ENCODE data around the gene IZUMO3. TPM values are rescaled to one million over a fixed set of nuclear protein-coding genes. Genes with fewer than 3 reads are reported as not detected.

IZUMO3 gene
- total RNA-seq, 1 experiment from 2014 or later, result not detected

DNA sequence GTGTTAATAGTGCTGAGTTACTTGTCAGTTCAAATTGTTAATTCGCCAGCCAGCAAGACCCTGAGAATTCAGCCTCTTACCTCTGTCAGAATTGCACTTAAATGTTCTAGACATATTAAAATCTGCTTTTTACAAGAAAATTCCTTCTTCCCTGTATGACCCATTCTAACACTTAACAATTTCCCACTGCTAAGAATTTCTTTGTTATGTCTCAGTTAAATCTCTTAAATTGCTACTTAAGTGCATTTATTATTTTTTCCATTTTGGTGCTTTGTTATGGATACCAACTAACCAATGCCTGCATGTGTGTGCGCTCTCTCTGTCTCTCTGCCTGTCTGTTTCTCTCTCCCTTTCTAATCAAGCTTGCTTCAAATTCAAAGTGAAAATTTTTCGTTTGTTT, 44.9 kb downstream of the IZUMO3 start:
- DNase-seq, result no peak
- H3K9me3 ChIP-seq, result no peaks in the 10 kb centered on the region
- H3K36me3 ChIP-seq, result no peaks in the 10 kb centered on the region
- H3K27me3 ChIP-seq, result no peaks in the 10 kb centered on the region
- no peak overlapping the region for H3K4me3 ChIP-seq

DNA sequence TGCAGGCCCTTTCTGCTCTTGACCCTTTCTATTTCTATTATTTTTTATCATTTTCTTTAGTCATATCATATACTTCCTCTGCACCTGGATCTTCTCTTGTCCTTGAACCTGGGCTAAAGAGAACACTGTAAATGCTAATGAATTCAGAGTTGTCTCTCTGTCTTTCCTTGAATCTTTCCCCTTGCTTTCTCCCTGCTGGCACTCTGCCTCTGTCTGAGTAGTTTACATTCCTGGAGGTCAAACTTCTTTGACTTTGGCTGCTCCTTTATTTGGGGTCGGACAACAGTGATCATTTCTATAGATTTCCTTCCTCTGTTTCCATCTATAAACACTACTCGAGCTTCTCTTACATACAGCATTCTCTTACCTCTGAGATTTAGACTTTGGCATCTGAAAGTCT, 47.1 kb downstream of the IZUMO3 start:
- no peaks in the 10 kb centered on the region for H3K9me3 ChIP-seq
- no peaks in the 10 kb centered on the region for H3K27me3 ChIP-seq
- DNase-seq, result no peak
- no peak overlapping the region for H3K4me3 ChIP-seq
- H3K36me3 ChIP-seq, result no peaks in the 10 kb centered on the region

DNA sequence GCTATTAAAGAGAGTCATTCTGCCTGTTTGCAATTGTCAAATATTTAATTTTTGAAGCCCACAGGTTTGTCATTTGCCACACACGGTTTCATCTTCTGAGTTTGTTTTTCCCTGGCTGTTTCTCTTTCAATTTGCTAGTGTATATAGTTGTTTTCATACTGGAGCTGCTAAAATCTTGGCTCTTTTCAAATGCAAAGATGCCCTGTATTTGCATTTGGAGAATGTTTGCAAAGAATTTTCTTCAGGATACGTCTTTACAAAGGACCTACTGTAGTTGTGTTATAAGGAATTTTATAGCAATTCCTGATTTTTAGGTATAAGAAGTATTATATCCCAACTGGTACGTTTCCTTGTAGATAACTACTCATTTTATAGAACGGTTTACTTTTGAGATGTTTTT, 48.0 kb downstream of the IZUMO3 start:
- DNase-seq, result no peak
- no peak overlapping the region for H3K4me3 ChIP-seq
- H3K9me3 ChIP-seq, result no peaks in the 10 kb centered on the region
- no peaks in the 10 kb centered on the region for H3K27me3 ChIP-seq
- H3K36me3 ChIP-seq, result no peaks in the 10 kb centered on the region
